ENCODE data around the gene PCNT. TPM values are rescaled to one million over a fixed set of nuclear protein-coding genes. Genes with fewer than 3 reads are reported as not detected.

Gene PCNT
- total RNA-seq, 1 experiment from 2014 or later: 39.6 TPM

DNA sequence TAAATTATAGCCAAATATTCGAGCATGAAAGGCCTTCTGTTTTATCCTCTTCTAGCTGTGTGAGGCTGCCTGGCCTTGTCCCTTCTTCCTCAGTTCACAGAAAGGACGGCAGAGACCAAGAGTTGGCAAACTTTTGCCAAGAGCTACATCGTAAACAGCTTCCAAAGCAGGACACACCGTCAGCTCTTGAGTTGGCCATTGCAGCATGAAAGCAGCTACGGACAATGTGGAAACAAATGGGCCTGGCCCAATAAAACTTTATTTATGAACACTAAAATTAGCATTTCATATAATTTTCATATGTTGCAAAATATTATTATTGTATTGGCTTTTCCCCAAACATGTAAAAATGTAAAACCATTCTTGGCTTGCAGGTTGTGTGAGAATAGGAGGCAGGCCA lies 11.0 kb upstream of the PCNT start:
- H3K27ac ChIP-seq (ENCODE audit: insufficient read length, low read depth, low read length): no peak overlapping the region
- H3K4me2 ChIP-seq (ENCODE audit: insufficient read depth, insufficient read length, low read length): no peak overlapping the region
- H3K27me3 ChIP-seq (ENCODE audit: insufficient read depth, low read length): no peaks in the 10 kb centered on the region
- no peak overlapping the region for H3K9ac ChIP-seq (ENCODE audit: extremely low read depth, insufficient read length, low read length)
- Mint-ChIP-seq H3K36me3 (ENCODE audit: insufficient read depth in 1 of 3, low read depth in 3 of 3) (peaks cover 11 to 37% (median 37%) of the 10 kb centered on the region in 3 experiments; a peak in 6 of 7 replicates), H3K9me3 (no peaks in the 10 kb centered on the region), H3K4me1 (peaks cover 3% of the 10 kb centered on the region in 2 experiments), H3K4me3 (no peak overlapping the region), H3K27me3 (ENCODE audit: low read depth) (no peaks in the 10 kb centered on the region), H3K27ac (no peak overlapping the region)
- no peak overlapping the region for H2BK20ac ChIP-seq (ENCODE audit: low read depth, low read length, poor library complexity, severe bottlenecking)
- no peak for TF ChIP-seq CTCF (conservative IDR thresholded peaks at IDR 0.05)
- no peak overlapping the region for H3K14ac ChIP-seq (ENCODE audit: insufficient read depth, low read length)
- no CpG with 5 or more reads among the region's 5 CpGs for WGBS (ENCODE audit: extremely low coverage, insufficient read length, low lambda C conversion rate)
- no peak overlapping the region for H2BK12ac ChIP-seq (ENCODE audit: insufficient read length, low read depth, low read length)
- H2AFZ ChIP-seq (ENCODE audit: low read length): no peak overlapping the region
- no peak for DNase-seq
- H3K4ac ChIP-seq (ENCODE audit: low read depth, low read length): no peak overlapping the region
- H3K56ac ChIP-seq (ENCODE audit: insufficient read length, low read depth, low read length): no peak overlapping the region
- H4K91ac ChIP-seq (ENCODE audit: insufficient read length, low read depth, low read length): no peak overlapping the region
- H3K9me3 ChIP-seq (ENCODE audit: control insufficient read depth, low read depth, low read length): no peaks in the 10 kb centered on the region
- H4K20me1 ChIP-seq (ENCODE audit: control insufficient read depth, insufficient read depth, insufficient read length): no peaks in the 10 kb centered on the region
- H2AK5ac ChIP-seq (ENCODE audit: insufficient read length, low read length): no peak overlapping the region
- H2BK15ac ChIP-seq (ENCODE audit: low read depth, low read length): no peak overlapping the region
- no peak overlapping the region for H2BK5ac ChIP-seq (ENCODE audit: insufficient read length, low read length)
- no peaks in the 10 kb centered on the region for H3K79me1 ChIP-seq (ENCODE audit: insufficient read depth, low read depth, low read length, poor library complexity, severe bottlenecking)
- no peak overlapping the region for H4K8ac ChIP-seq (replicated peaks; ENCODE audit: insufficient read length, low read depth, low read length)
- no peaks in the 10 kb centered on the region for H3K4me1 ChIP-seq (ENCODE audit: insufficient read depth, low read length)
- H4K5ac ChIP-seq (ENCODE audit: insufficient read length, low read depth, low read length): no peak overlapping the region
- H2BK120ac ChIP-seq (ENCODE audit: low read depth, low read length, poor library complexity, severe bottlenecking): no peak overlapping the region
- H3K18ac ChIP-seq (ENCODE audit: insufficient read length, low read depth, low read length): no peak overlapping the region
- no peaks in the 10 kb centered on the region for H3K23me2 ChIP-seq (ENCODE audit: insufficient read length, low read depth, low read length, poor library complexity, severe bottlenecking)
- H3K79me2 ChIP-seq (ENCODE audit: insufficient read depth, low read length): no peaks in the 10 kb centered on the region
- H3T11ph ChIP-seq (ENCODE audit: low read length): no peak overlapping the region
- H3K23ac ChIP-seq (ENCODE audit: insufficient read length, low read depth, low read length): no peak overlapping the region

Measured in H9 (cell line).